NCI-H524 treated with DMSO at 0.1 percent for 48 hours (cell line): ENCODE results near the gene MTR.

Source experiments
- DNase-seq: peaks from one replicate; lab custom pipeline; 2025; lab: John Stamatoyannopoulos, UW

The MTR gene

GRCh38 chr1:236795035-236795756 is at the start of gene MTR:
Gene MTR, plus strand, starts transcription at chr1:236795292. Its CDS starts 412 bp downstream, at chr1:236795704.
- DNase-seq: peak; percentile 93

GRCh38 chr1:236746785-236747184 is 48.3 kb upstream of the MTR start:
- no peak for DNase-seq

GRCh38 chr1:236747311-236747985 is 47.6 kb upstream of the MTR start:
- DNase-seq: no peak

GRCh38 chr1:236748268-236748870 is 46.7 kb upstream of the MTR start:
- DNase-seq: no peak

- DNase-seq: no peak
Measured at GRCh38 chr1:236750928-236751327, 44.2 kb upstream of the MTR start.

GRCh38 chr1:236751385-236751784 is 43.7 kb upstream of the MTR start:
- no peak for DNase-seq

GRCh38 chr1:236751935-236752334 is 43.2 kb upstream of the MTR start:
- no peak for DNase-seq

GRCh38 chr1:236753516-236753915 is 41.6 kb upstream of the MTR start:
- no peak for DNase-seq

GRCh38 chr1:236753964-236754363 is 41.1 kb upstream of the MTR start:
- DNase-seq: no peak

GRCh38 chr1:236754525-236755210 is 40.4 kb upstream of the MTR start:
- no peak for DNase-seq

- DNase-seq: no peak
Measured at GRCh38 chr1:236757640-236758039, 37.5 kb upstream of the MTR start.

GRCh38 chr1:236759252-236759859 is 35.7 kb upstream of the MTR start:
- DNase-seq: no peak

- DNase-seq: no peak
Measured at GRCh38 chr1:236760480-236760879, 34.6 kb upstream of the MTR start.

GRCh38 chr1:236760986-236761385 is 34.1 kb upstream of the MTR start:
- no peak for DNase-seq

GRCh38 chr1:236761397-236762132 is 33.5 kb upstream of the MTR start:
- no peak for DNase-seq

GRCh38 chr1:236762410-236762809 is 32.7 kb upstream of the MTR start:
- no peak for DNase-seq

GRCh38 chr1:236765831-236766230 is 29.3 kb upstream of the MTR start:
- no peak for DNase-seq

GRCh38 chr1:236766506-236766905 is 28.6 kb upstream of the MTR start:
- DNase-seq: no peak

GRCh38 chr1:236767276-236767675 is 27.8 kb upstream of the MTR start:
- DNase-seq: no peak

- no peak for DNase-seq
Measured at GRCh38 chr1:236768601-236769000, 26.5 kb upstream of the MTR start.

GRCh38 chr1:236773919-236774318 is 21.2 kb upstream of the MTR start:
- DNase-seq: no peak

- no peak for DNase-seq
Measured at GRCh38 chr1:236774926-236775325, 20.2 kb upstream of the MTR start.
